HL-60 (cell line): ENCODE measurements around the gene APIP.

Source experiments
- DNase-seq, 2 experiments: peaks; one replicate each; pipeline ENCODE4 v3.0.0-alpha.2; 2010 to 2020; ENCODE audit warnings: low read depth in 1 of 2, low spot score in 1 of 2
- H3K27ac ChIP-seq: fragments of 250-450 bp; sonication (Bioruptor Pico); replicated peaks from 2 replicates; pipeline ENCODE4 v1.5.1; 2020; ENCODE audit warnings: mild to moderate bottlenecking, moderate library complexity
- H3K27me3 ChIP-seq: fragments of 250-450 bp; sonication (Bioruptor Pico); 2 replicates; pipeline ENCODE4 v1.5.1; 2021; ENCODE audit warnings: mild to moderate bottlenecking, moderate library complexity; ENCODE audit not compliant: insufficient read depth, poor library complexity, severe bottlenecking
- H3K4me3 ChIP-seq: replicated peaks from 2 replicates; pipeline ENCODE4 v1.5.1; 2011; ENCODE audit warnings: mild to moderate bottlenecking, control low read depth, low read length; ENCODE audit not compliant: insufficient read depth
- GABPA ChIP-seq: IDR thresholded peaks from 2 replicates; pipeline ENCODE4 v1.6.1; 2012; ENCODE audit warnings: low read depth
- POLR2AphosphoS5 ChIP-seq: IDR thresholded peaks from 2 replicates; pipeline ENCODE4 v1.6.1; 2012; ENCODE audit warnings: low read depth
- SPI1 ChIP-seq: IDR thresholded peaks from 2 replicates; pipeline ENCODE4 v1.6.1; 2012; ENCODE audit warnings: low read depth, mild to moderate bottlenecking, borderline replicate concordance
- TF ChIP-seq, protein P1 (sequence below): IDR thresholded peaks from 2 replicates; pipeline ENCODE4 v1.6.1; 2012; ENCODE audit warnings: low read depth; ENCODE audit not compliant: insufficient replicate concordance
- TF ChIP-seq, protein P2 (sequence below): IDR thresholded peaks from one replicate; pipeline ENCODE4 v1.5.1; 2011; ENCODE audit warnings: low read length, control low read depth, inconsistent platforms; ENCODE audit not compliant: insufficient read depth

The APIP gene

DNA sequence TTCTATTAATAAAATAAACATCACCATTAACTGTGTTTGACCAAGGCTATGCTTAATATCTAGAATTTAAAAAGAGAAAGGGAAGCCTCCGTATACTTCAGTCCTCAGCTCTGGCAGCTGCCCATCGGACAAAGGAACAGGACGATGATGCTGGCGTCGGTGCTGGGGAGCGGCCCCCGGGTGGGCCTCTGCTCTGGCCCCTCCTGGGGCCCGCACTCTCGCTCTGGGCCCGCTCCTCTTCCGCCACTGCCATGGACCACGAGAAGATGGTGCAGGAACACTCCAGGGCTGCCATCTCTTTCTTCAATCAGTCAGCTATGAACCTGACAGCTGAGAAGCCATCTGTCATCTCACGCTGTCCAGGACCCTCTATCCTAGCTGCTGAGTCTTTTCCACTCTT is 25.5 kb upstream of the APIP start:
- no peak overlapping the region for H3K27ac ChIP-seq
- no peak overlapping the region for H3K4me3 ChIP-seq
- TF ChIP-seq POLR2AphosphoS5 = no peak
- no peak for TF ChIP-seq GABPA
- TF ChIP-seq, protein P1, sequence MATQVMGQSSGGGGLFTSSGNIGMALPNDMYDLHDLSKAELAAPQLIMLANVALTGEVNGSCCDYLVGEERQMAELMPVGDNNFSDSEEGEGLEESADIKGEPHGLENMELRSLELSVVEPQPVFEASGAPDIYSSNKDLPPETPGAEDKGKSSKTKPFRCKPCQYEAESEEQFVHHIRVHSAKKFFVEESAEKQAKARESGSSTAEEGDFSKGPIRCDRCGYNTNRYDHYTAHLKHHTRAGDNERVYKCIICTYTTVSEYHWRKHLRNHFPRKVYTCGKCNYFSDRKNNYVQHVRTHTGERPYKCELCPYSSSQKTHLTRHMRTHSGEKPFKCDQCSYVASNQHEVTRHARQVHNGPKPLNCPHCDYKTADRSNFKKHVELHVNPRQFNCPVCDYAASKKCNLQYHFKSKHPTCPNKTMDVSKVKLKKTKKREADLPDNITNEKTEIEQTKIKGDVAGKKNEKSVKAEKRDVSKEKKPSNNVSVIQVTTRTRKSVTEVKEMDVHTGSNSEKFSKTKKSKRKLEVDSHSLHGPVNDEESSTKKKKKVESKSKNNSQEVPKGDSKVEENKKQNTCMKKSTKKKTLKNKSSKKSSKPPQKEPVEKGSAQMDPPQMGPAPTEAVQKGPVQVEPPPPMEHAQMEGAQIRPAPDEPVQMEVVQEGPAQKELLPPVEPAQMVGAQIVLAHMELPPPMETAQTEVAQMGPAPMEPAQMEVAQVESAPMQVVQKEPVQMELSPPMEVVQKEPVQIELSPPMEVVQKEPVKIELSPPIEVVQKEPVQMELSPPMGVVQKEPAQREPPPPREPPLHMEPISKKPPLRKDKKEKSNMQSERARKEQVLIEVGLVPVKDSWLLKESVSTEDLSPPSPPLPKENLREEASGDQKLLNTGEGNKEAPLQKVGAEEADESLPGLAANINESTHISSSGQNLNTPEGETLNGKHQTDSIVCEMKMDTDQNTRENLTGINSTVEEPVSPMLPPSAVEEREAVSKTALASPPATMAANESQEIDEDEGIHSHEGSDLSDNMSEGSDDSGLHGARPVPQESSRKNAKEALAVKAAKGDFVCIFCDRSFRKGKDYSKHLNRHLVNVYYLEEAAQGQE = no peak
- TF ChIP-seq, protein P2, sequence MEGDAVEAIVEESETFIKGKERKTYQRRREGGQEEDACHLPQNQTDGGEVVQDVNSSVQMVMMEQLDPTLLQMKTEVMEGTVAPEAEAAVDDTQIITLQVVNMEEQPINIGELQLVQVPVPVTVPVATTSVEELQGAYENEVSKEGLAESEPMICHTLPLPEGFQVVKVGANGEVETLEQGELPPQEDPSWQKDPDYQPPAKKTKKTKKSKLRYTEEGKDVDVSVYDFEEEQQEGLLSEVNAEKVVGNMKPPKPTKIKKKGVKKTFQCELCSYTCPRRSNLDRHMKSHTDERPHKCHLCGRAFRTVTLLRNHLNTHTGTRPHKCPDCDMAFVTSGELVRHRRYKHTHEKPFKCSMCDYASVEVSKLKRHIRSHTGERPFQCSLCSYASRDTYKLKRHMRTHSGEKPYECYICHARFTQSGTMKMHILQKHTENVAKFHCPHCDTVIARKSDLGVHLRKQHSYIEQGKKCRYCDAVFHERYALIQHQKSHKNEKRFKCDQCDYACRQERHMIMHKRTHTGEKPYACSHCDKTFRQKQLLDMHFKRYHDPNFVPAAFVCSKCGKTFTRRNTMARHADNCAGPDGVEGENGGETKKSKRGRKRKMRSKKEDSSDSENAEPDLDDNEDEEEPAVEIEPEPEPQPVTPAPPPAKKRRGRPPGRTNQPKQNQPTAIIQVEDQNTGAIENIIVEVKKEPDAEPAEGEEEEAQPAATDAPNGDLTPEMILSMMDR = no peak
- no peak for TF ChIP-seq SPI1
- no peaks in the 10 kb centered on the region for H3K27me3 ChIP-seq
- no peak for DNase-seq

DNA sequence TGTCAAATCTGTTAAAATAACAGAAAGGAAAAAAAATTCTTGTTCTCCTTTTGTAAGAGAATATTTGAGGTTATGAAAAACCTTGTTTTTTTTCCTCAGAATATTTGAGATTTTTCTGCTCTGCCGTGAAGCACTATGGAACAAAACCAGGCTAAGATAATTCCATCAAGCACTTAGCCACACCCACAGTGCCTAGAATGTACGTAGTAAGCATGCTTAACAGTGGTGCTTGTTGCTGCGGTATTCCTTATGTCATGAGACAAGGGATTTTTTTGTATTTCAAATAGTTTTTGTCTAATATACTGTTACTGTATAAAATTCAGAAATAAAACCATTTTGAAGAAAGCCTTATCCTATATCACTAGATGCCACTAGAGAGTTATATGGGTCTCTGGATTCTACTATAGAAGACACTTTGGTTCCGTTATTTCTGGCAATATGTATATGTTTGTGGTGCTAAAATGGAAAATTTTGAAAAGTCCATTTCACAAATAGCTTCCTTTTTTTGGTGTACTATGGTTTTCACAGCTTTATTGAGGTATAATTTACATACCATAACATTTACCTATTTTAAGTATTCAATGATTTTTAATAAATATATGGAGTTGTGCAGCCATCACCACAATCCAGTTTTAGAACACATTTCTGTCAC is 24.0 kb upstream of the APIP start:
- no peak for DNase-seq
- Histone ChIP-seq H3K4me3 (no peak overlapping the region), H3K27ac (no peak overlapping the region), H3K27me3 (no peaks in the 10 kb centered on the region)
- TF ChIP-seq POLR2AphosphoS5 = no peak
- TF ChIP-seq, protein P2 = no peak
- no peak for TF ChIP-seq GABPA
- TF ChIP-seq, protein P1 = no peak
- no peak for TF ChIP-seq SPI1

DNA sequence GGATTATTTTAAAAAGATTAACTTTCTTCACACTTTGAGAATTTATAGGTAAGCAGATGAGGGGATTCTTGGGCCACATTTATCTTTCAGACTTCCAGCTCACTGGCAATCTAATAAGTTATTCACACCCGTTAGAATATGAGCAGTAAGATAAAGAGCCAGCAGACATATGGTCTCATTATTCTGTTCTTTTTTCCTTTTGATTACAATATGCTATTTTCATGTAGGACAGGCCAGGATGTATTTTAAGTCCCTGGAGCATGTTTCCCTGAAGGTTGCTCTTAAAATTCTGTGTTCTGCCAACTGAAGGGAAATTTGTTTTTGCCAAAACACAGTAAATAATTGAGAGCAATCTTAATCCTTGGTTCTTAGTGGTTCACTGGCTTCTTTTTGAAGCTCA is 22.4 kb upstream of the APIP start:
- Histone ChIP-seq H3K27ac (no peak overlapping the region), H3K4me3 (no peak overlapping the region), H3K27me3 (no peaks in the 10 kb centered on the region)
- no peak for TF ChIP-seq GABPA
- TF ChIP-seq, protein P1 = no peak
- TF ChIP-seq SPI1 = no peak
- TF ChIP-seq, protein P2 = no peak
- no peak for TF ChIP-seq POLR2AphosphoS5
- DNase-seq = no peak
